ENCODE measurements around the gene HOMER2. TPM values are rescaled to one million over a fixed set of nuclear protein-coding genes. Genes with fewer than 3 reads are reported as not detected.

HOMER2 gene
- total RNA-seq, 1 donor from 2014 or later: 12.2 TPM

DNA sequence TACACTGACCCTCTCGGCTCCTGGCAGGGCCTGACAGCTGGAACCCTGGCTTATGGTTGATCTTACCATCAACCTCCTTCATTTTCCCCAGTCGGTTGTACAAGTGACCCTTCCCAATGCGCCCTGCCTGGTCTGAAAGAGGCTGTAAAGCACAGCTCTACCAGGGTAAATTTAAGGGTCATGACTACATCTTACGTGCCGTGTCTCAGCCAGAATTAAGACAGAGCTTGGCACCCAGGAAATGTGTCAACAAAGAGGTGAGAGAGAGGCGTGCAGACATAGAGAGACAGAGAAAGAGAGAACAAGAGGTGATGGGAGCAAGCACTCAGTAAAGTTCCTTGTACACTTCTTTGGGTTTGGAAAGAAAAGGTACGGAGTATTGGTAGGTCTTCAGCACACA lies 28.8 kb downstream of the HOMER2 start:
- Mint-ChIP-seq H3K27me3 (ENCODE audit: low read depth, unreplicated experiment) (peaks cover 21% of the 10 kb centered on the region), H3K4me1 (ENCODE audit: low read depth, unreplicated experiment) (no peaks in the 10 kb centered on the region), H3K4me3 (ENCODE audit: unreplicated experiment) (no peak overlapping the region), H3K36me3 (ENCODE audit: low read depth, unreplicated experiment) (peaks cover 9% of the 10 kb centered on the region), H3K9me3 (ENCODE audit: unreplicated experiment) (no peaks in the 10 kb centered on the region), H3K27ac (ENCODE audit: unreplicated experiment) (no peak overlapping the region)
- FAIRE-seq: no peak
- Histone ChIP-seq H3K27ac (ENCODE audit: low read depth, low read length) (no peak overlapping the region), H3K9ac (ENCODE audit: low read length) (no peak overlapping the region), H3K36me3 (ENCODE audit: insufficient read depth, low read length) (no peaks in the 10 kb centered on the region), H3K4me1 (ENCODE audit: insufficient read depth, low read length) (no peaks in the 10 kb centered on the region), H3K27me3 (ENCODE audit: insufficient read depth, low read length) (no peaks in the 10 kb centered on the region), H3K9me3 (ENCODE audit: insufficient read depth, low read depth, low read length) (no peaks in the 10 kb centered on the region), H4K20me1 (ENCODE audit: insufficient read depth, low read length) (no peaks in the 10 kb centered on the region), H2AFZ (ENCODE audit: low read depth, low read length) (no peak overlapping the region), H3K4me3 (ENCODE audit: insufficient read depth, low read depth, low read length) (no peak overlapping the region), H3K79me2 (ENCODE audit: insufficient read depth, low read length) (no peaks in the 10 kb centered on the region), H3K4me2 (ENCODE audit: low read length) (no peak overlapping the region)
- DNase-seq (ENCODE audit: low read depth): no peak
- TF ChIP-seq EZH2 (IDR thresholded peaks at IDR 0.05; ENCODE audit: insufficient read depth, low read length): no peak
- TF ChIP-seq, protein P1, sequence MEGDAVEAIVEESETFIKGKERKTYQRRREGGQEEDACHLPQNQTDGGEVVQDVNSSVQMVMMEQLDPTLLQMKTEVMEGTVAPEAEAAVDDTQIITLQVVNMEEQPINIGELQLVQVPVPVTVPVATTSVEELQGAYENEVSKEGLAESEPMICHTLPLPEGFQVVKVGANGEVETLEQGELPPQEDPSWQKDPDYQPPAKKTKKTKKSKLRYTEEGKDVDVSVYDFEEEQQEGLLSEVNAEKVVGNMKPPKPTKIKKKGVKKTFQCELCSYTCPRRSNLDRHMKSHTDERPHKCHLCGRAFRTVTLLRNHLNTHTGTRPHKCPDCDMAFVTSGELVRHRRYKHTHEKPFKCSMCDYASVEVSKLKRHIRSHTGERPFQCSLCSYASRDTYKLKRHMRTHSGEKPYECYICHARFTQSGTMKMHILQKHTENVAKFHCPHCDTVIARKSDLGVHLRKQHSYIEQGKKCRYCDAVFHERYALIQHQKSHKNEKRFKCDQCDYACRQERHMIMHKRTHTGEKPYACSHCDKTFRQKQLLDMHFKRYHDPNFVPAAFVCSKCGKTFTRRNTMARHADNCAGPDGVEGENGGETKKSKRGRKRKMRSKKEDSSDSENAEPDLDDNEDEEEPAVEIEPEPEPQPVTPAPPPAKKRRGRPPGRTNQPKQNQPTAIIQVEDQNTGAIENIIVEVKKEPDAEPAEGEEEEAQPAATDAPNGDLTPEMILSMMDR (IDR thresholded peaks at IDR 0.05; ENCODE audit: insufficient read depth, low read depth, low read length): no peak

- FAIRE-seq: no peak
- Histone ChIP-seq H3K9me3 (ENCODE audit: insufficient read depth, low read depth, low read length) (no peaks in the 10 kb centered on the region), H3K4me1 (ENCODE audit: insufficient read depth, low read length) (no peaks in the 10 kb centered on the region), H3K79me2 (ENCODE audit: insufficient read depth, low read length) (no peaks in the 10 kb centered on the region), H3K27me3 (ENCODE audit: insufficient read depth, low read length) (no peaks in the 10 kb centered on the region), H2AFZ (ENCODE audit: low read depth, low read length) (no peak overlapping the region), H3K27ac (ENCODE audit: low read depth, low read length) (no peak overlapping the region), H3K36me3 (ENCODE audit: insufficient read depth, low read length) (no peaks in the 10 kb centered on the region), H3K9ac (ENCODE audit: low read length) (no peak overlapping the region), H4K20me1 (ENCODE audit: insufficient read depth, low read length) (no peaks in the 10 kb centered on the region), H3K4me3 (ENCODE audit: insufficient read depth, low read depth, low read length) (no peak overlapping the region), H3K4me2 (ENCODE audit: low read length) (no peak overlapping the region)
- TF ChIP-seq, protein P1 (IDR thresholded peaks at IDR 0.05; ENCODE audit: insufficient read depth, low read depth, low read length): no peak
- no peak for TF ChIP-seq EZH2 (IDR thresholded peaks at IDR 0.05; ENCODE audit: insufficient read depth, low read length)
- no peak for DNase-seq (ENCODE audit: low read depth)
- no peak overlapping the region for H3K27ac Mint-ChIP-seq (ENCODE audit: unreplicated experiment)
- no peaks in the 10 kb centered on the region for H3K9me3 Mint-ChIP-seq (ENCODE audit: unreplicated experiment)
- peaks cover 12% of the 10 kb centered on the region for H3K36me3 Mint-ChIP-seq (ENCODE audit: low read depth, unreplicated experiment)
- H3K4me3 Mint-ChIP-seq (ENCODE audit: unreplicated experiment): no peak overlapping the region
- peaks cover 22% of the 10 kb centered on the region for H3K27me3 Mint-ChIP-seq (ENCODE audit: low read depth, unreplicated experiment)
- H3K4me1 Mint-ChIP-seq (ENCODE audit: low read depth, unreplicated experiment): no peaks in the 10 kb centered on the region
Measured at GRCh38 chr15:82922737-82923136, 29.8 kb downstream of the HOMER2 start.

DNA sequence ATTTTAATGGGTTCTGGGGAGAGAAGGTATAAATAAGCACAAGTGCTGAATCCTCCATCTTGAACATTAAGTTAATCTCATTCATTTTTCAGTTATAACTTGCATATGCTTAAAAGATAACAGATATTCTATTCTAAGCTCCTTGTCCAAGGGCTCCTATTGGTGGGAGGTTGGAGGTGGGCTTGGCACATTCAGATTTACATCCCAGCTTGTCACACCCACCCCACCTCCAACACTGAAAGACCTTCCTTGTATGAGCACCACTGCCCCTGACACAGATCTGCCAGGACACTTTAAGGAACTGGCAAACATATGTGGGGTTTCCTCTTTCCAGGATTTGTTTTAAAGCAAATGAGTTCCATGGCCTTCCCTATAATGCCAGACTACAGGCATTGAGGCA lies 30.6 kb downstream of the HOMER2 start:
- no peak overlapping the region for H3K27ac ChIP-seq (ENCODE audit: low read depth, low read length)

More for the DNA sequence above, 30.6 kb downstream of the HOMER2 start:
- H3K4me3 Mint-ChIP-seq (ENCODE audit: unreplicated experiment): no peak overlapping the region
- H3K27me3 Mint-ChIP-seq (ENCODE audit: low read depth, unreplicated experiment): peaks cover 22% of the 10 kb centered on the region
- DNase-seq (ENCODE audit: low read depth) (no peak), FAIRE-seq (no peak)
- no peak overlapping the region for H3K4me3 ChIP-seq (ENCODE audit: insufficient read depth, low read depth, low read length)
- no peaks in the 10 kb centered on the region for H3K9me3 ChIP-seq (ENCODE audit: insufficient read depth, low read depth, low read length)
- H3K9me3 Mint-ChIP-seq (ENCODE audit: unreplicated experiment): no peaks in the 10 kb centered on the region
- H3K36me3 ChIP-seq (ENCODE audit: insufficient read depth, low read length): no peaks in the 10 kb centered on the region
- H3K4me1 ChIP-seq (ENCODE audit: insufficient read depth, low read length): no peaks in the 10 kb centered on the region
- no peak overlapping the region for H3K27ac Mint-ChIP-seq (ENCODE audit: unreplicated experiment)
- H2AFZ ChIP-seq (ENCODE audit: low read depth, low read length): no peak overlapping the region
- peaks cover 13% of the 10 kb centered on the region for H3K36me3 Mint-ChIP-seq (ENCODE audit: low read depth, unreplicated experiment)
- TF ChIP-seq EZH2 (IDR thresholded peaks at IDR 0.05; ENCODE audit: insufficient read depth, low read length): no peak
- TF ChIP-seq, protein P1 (IDR thresholded peaks at IDR 0.05; ENCODE audit: insufficient read depth, low read depth, low read length): no peak
- no peak overlapping the region for H3K4me2 ChIP-seq (ENCODE audit: low read length)
- H3K27me3 ChIP-seq (ENCODE audit: insufficient read depth, low read length): no peaks in the 10 kb centered on the region
- no peak overlapping the region for H3K9ac ChIP-seq (ENCODE audit: low read length)
- no peaks in the 10 kb centered on the region for H3K4me1 Mint-ChIP-seq (ENCODE audit: low read depth, unreplicated experiment)
- no peaks in the 10 kb centered on the region for H4K20me1 ChIP-seq (ENCODE audit: insufficient read depth, low read length)
- no peaks in the 10 kb centered on the region for H3K79me2 ChIP-seq (ENCODE audit: insufficient read depth, low read length)
